Nephron (organoid): ENCODE results near the gene CELF6.

Experiments used
- H3K27ac Mint-ChIP-seq, 3 experiments: 2 replicates each; pipeline ENCODE4 v1.8.0; 2020; ENCODE audit warnings: mixed read lengths in 3 of 3, mild to moderate bottlenecking in 2 of 3, moderate library complexity in 1 of 3
- H3K27me3 Mint-ChIP-seq: 2 replicates; pipeline ENCODE4 v1.8.0; 2021; ENCODE audit warnings: low read depth, mild to moderate bottlenecking, moderate library complexity, mixed read lengths
- H3K36me3 Mint-ChIP-seq: 2 replicates; pipeline ENCODE4 v1.8.0; 2020; ENCODE audit warnings: low read depth, mixed read lengths
- H3K4me1 Mint-ChIP-seq: 2 replicates; pipeline ENCODE4 v1.8.0; 2020; ENCODE audit warnings: mixed read lengths
- H3K4me3 Mint-ChIP-seq, 3 experiments: 2 replicates each; pipeline ENCODE4 v1.8.0; 2020; ENCODE audit warnings: mild to moderate bottlenecking in 3 of 3, mixed read lengths in 3 of 3, moderate library complexity in 2 of 3
- H3K9me3 Mint-ChIP-seq: 2 replicates; pipeline ENCODE4 v1.8.0; 2020; ENCODE audit warnings: mixed read lengths
- TF ChIP-seq, protein P1 (sequence below), 3 experiments: fragments of 200-600 bp; sonication (generic); IDR thresholded peaks; one replicate each; pipeline ENCODE4 v1.5.0; 2021; ENCODE audit warnings: antibody characterized with exemption in 3 of 3; ENCODE audit not compliant: unreplicated experiment in 3 of 3

CELF6 gene

DNA sequence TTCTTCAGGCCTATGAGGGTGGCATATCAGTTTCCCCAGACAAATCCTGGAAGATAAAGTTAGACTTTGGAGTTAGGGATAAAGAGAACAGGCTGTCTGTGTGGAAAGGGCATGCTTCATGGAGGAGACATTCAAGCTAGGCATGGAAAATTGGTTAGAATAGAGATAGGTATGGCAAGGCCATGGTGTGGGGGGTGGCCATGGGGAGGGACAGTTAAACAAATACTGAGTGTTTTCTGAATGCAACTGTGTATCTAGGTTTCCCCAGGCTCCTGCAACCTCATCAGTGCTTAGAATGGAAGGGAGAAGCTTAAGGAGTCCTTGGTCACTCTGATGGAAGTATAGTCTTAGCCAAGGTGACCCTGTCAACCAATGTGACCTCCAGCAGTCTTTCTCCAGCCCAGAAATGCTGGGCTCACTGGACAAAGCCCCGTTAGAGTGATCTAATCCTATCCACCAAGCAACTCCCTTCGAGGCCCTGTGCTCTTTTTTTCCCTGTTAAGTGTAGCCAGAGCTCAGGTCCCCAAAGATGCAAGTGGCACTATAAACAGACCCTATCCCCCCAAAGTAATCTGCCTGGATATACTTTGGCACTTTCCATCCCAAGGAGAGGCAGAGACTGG lies 83.5 kb downstream of the CELF6 start:
- Mint-ChIP-seq H3K9me3 (no peaks in the 10 kb centered on the region), H3K27me3 (no peaks in the 10 kb centered on the region), H3K4me1 (peaks cover 19% of the 10 kb centered on the region), H3K36me3 (peaks cover 15% of the 10 kb centered on the region), H3K27ac (no peak overlapping the region), H3K4me3 (no peak overlapping the region)
- TF ChIP-seq, protein P1, sequence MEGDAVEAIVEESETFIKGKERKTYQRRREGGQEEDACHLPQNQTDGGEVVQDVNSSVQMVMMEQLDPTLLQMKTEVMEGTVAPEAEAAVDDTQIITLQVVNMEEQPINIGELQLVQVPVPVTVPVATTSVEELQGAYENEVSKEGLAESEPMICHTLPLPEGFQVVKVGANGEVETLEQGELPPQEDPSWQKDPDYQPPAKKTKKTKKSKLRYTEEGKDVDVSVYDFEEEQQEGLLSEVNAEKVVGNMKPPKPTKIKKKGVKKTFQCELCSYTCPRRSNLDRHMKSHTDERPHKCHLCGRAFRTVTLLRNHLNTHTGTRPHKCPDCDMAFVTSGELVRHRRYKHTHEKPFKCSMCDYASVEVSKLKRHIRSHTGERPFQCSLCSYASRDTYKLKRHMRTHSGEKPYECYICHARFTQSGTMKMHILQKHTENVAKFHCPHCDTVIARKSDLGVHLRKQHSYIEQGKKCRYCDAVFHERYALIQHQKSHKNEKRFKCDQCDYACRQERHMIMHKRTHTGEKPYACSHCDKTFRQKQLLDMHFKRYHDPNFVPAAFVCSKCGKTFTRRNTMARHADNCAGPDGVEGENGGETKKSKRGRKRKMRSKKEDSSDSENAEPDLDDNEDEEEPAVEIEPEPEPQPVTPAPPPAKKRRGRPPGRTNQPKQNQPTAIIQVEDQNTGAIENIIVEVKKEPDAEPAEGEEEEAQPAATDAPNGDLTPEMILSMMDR (IDR thresholded peaks at IDR 0.05; ENCODE audit: unreplicated experiment in 3 of 3), result no peak

DNA sequence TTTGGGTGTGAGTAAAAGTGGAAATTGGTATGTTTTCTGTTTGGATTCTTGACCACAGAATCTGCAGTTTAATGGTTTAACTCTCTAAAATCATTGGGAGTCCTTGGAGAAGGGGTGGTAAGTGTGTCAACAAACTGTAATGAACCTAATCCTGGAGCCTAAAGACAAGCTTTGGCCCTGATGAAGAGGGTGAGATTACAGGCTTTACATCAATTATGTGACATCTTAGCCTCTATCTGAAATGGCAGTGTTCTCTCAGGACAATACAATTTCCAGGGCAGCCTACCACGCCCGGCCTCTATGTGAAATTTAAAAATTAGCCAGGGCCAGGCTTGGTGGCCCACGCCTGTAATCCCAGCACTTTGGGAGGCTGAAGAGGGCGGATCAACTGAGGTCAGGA lies 84.7 kb downstream of the CELF6 start:
- TF ChIP-seq, protein P1 (IDR thresholded peaks at IDR 0.05; ENCODE audit: unreplicated experiment in 3 of 3), result no peak
- H3K36me3 Mint-ChIP-seq, result peaks cover 5% of the 10 kb centered on the region
- H3K27me3 Mint-ChIP-seq, result no peaks in the 10 kb centered on the region
- peaks cover 21% of the 10 kb centered on the region for H3K4me1 Mint-ChIP-seq
- no peaks in the 10 kb centered on the region for H3K9me3 Mint-ChIP-seq
- H3K27ac Mint-ChIP-seq, result no peak overlapping the region
- H3K4me3 Mint-ChIP-seq, result no peak overlapping the region
